NCI-H2107 (cell line): ENCODE data around the gene NARF.

Experiments used
- DNase-seq: peaks from one replicate; lab custom pipeline; 2025; lab: John Stamatoyannopoulos, UW

The NARF gene

GRCh38 chr17:82477934-82478333 is 19.4 kb downstream of the NARF start:
- no peak for DNase-seq

GRCh38 chr17:82479602-82480001 is 21.1 kb downstream of the NARF start:
- no peak for DNase-seq

DNA sequence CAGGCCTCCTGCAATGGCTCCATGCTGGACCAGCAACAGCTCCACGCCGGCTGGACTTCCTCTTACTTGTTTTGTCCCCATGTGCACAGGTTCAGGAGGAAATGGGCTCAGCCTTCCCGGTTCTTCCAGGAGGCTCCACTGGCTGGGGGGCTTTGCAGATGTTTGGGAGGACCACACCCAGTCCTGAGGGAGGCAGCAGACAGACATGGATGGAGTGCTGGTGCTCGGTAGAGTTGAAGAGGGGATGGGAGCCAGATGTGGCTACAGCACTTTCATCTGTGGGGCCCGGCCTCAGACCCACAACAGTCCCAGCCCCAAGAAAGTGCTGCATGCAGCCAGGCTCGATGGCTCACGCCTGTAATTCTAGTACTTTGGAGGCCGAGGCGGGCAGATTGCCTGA is 21.8 kb downstream of the NARF start:
- no peak for DNase-seq

- no peak for DNase-seq
These were observed 24.7 kb downstream of the NARF start for GRCh38 chr17:82483204-82483660.

DNA sequence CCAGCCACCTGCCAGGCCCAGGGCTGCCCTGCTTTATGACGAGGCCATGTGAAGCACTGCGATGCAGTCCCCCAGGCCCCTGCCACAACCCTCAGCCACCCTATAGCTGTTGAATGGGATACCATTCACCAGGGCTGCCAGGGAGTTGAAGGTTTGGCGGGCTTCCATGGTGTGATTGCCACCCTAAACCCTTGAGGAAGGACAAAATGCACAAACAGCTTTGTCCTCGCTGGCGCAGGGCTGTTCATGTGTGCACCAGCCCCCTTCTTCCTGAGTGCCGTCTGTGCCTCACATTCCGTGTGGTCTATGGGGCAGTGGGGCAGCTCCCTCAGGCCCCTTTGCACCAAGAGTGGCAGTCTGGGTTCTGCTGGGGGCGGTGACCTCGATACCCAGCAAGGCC is 25.3 kb downstream of the NARF start:
- no peak for DNase-seq

DNA sequence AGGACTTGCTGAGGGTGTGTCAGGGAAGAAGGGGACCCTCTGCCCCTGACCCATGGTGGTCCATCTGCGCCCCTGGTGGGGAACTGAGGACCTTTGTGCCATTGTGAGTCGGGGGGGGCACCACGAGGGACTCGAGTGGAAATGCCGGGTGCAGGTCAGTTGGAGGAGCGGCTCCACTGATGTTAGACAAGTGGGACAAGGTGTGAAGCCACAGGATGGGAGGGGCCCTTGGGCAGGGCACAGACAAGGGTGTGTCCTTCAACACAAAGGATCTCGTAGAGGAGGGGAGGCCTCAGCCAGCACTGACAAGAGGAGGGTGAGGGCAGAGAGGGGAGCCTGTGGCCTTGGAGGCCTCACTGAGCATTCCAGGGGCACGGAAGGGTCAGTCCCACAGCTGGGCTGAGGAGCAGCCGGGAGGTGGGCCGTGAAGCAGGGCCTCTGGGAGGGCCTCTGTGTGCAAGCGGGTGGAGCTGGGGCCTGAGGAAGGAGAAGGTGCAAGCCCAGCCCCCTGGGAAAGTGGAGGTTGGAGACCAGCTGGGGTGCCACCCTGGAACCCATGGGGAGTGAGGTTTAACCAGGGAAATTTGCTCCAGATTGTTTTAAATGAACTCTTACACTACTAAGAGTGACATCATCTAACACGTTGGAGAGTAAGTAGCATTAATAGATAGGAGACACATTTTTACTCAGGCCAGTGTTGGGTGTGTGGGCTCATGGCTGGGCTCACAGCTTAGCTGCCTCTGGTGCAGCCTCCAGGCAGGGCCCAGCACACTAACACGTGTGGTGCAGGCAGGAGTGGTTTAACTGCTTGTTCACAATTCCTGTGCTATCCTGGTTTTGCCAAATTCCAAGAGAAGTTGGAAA is 27.9 kb downstream of the NARF start:
- DNase-seq: no peak

GRCh38 chr17:82487910-82488309 is 29.4 kb downstream of the NARF start:
- DNase-seq: no peak

GRCh38 chr17:82489117-82489516 is 30.6 kb downstream of the NARF start:
- DNase-seq: no peak

DNA sequence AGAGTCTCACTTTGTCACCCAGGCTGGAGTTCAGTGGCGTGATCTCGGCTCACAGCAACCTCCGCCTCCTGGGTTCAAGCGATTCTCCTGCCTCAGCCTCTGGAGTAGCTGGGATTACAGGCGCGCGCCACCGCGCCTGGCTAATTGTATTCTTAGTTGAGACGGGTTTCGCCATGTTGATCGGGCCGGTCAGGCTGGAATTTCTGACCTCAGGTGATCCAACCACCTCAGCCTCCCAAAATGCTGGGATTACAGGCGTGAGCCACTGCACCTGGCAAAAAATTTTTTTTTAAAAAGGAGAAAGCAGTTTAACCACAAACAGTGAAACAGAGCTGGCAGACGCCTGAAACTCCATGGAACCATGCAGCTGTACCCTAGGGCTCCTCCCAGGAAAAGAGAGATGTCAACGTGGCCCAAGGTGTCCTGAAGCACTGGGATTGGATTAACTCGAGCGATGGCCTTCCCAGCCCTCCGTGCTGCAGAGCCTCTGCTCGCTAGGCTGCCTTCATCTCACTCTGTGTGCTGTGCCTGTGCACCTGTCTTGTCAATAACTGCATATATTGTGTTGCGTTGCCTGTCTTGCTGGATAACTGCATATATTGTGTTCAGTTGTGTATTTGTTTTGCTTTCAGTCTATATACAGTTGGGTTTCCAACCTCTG is 31.4 kb downstream of the NARF start:
- peak; percentile 54 for DNase-seq

GRCh38 chr17:82490512-82491195 is 32.1 kb downstream of the NARF start:
- peak; percentile 56 for DNase-seq

- DNase-seq: no peak
These were observed 32.6 kb downstream of the NARF start for GRCh38 chr17:82491196-82491530.

- no peak for DNase-seq
These were observed 33.0 kb downstream of the NARF start for GRCh38 chr17:82491533-82491932.

DNA sequence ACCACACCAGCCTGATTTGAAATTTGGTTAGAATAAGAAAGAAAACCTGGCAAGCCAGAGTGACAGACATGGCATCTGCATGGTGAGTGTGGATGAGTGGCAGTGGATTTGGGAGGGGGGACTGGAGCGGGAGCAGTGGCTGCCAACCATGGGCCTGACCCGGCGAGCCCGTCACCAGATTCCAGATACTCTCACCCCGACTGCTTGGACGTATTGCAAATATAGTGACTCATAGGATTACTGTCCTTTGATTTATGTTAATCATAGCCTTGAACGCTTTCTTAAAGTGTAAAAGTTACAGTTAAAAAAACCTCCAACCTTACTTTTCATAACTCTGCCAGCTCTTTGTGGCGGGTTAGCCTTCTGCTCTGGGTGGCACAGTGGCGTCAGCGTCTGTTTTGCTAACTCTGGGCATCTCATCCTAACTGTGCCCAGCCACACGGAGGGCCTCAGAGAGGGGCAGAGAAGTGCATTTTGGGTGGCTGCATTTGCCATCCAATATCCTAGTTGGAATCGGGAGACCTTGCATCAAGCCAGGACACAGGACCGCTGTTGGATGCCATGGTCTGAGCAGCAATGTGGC is 34.2 kb downstream of the NARF start:
- no peak for DNase-seq

DNA sequence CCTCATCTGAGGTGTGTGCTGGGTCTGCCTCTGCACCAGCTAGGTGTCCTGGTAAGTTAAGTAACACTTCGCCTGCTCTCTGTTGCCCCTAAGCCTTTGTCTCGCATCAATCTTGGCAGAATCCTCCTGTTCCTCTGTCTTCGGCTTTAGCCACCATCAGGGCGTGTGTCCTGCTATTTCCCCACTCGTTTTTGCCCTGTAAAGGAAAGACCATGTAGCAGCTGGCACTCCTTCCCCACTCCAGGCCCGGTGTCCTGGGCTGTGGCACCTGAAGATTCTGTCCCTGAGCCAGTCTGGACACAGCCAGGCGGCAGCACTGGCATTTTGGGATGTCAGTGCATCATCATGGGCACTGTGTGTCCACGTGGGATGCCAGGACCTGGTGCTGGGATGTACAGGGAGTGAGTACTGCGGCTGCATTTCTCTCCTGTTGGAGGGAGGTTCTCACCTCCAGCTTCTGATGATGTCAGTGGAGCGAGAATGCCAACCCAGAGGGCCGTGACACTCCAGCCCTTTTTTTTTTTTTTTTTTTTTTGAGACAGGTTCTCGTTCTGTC is 34.8 kb downstream of the NARF start:
- no peak for DNase-seq

GRCh38 chr17:82494236-82495055 is 35.9 kb downstream of the NARF start:
- peak; percentile 27 for DNase-seq

- no peak for DNase-seq
These were observed 37.4 kb downstream of the NARF start for GRCh38 chr17:82495844-82496528.

DNA sequence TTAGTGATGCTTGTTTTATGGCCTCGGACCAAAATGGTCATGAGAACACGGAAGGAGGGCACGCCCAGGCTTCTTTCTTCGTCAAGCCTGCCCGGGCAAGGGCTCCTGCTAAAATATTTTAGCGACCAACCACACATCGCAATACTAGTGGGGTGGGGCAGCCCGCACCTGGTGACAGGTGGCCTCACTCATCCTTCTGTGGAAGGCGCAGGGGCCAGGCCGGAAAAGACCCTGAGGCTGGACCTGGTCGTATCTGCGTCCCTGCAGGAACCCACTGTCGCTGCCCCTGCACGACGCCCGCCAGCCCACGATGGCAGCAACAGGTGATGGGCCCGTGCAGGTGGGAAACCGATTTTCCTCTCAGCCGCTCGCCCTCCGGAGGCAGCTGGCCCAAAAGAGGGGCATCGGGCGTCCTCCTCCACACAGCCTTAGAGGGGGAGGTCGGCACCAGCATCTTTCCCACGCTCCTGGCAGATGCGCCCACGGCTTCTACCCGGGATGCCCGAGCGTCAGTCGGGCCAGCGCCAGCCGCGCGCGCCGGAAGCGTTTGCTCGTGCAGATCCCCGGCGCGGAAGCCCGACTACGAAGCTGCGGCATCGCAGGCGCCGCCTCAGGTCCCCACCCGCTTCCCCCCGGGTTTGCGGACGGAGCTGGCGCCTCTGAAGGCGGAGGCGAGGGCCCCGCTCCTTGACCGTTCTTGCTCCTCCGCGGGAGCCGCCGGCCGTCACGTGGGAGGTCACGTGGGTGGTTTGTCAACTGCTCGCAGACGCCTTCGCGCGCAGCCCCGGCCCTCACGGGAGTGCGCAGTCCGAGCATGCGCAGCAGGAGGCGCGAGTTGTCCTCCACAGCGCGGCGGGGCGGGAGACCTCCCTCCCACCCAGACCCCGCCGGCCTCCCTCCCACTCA is 38.2 kb downstream of the NARF start:
- peak; percentile 67 for DNase-seq

DNA sequence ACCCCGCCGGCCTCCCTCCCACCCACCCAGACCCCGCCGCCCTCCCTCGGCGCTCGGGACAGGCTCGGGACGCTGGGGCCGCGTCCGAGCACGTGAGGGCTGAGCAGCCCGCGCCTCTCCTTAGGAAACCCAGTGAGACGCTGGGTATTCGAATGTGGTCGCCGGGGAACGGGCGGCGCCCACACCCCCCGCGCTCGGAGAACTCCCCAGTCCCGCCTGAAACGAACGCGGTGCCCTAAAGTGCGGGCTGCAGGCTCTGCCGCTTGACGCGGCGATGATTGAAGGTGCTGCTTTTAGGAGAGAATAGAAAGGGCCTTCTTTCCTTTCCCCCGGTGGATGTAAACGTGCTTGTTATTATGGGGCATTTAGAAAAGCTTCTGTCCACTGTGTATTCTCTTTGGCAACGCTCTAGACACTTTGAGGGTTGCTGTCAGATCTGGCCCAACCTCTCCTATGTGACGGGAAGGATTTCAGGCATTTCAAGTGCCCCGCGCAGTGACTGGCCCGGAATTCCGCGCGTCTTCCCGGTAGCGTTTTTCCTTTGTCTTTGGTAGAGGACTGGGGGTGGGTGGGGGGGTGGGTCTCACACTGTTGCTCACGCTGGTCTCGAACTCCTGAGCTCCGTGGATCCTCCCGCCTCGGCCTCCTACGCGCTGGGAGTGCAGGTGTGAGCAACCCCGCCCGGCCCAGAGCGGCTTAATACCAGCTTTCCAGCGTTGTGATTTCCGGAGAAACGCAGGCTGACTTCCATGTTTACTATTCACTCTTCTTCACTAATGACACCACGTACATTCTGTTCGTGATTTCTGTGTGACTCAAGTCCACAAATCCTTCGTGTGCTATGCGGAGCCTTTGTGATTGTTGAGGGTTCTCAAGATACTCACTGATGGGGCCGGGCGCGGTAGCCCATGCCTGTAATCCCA is 39.2 kb downstream of the NARF start:
- no peak for DNase-seq

DNA sequence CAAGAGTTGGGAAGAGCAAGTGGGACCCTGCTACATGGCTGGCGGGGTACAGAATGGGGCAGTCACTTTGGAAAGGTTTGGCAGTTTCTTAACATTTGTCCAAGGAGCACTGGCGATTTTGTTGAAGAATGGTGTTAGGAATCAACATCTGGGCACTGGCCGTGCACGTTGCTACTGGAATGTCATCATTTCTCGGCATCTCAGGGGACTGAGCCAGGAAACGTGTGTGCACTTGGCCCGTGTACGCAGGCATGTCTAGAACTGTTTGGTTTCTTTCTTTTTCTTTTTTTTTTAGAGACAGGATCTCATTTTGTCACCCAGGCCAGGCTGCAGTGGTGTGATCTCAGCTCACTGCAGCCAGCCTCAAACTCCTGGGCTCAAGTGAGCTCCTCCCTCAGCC is 43.7 kb downstream of the NARF start:
- DNase-seq: no peak
